K562 (cell line): ENCODE results near the gene TANC1. TPM values are rescaled to one million over a fixed set of nuclear protein-coding genes. Genes with fewer than 3 reads are reported as not detected.

ENCODE experiments used
- AFF4 ChIP-seq: sonication (generic); formaldehyde crosslinking; IDR thresholded peaks from 2 replicates; pipeline ENCODE4 v1.8.0; 2023; ENCODE audit warnings: mild to moderate bottlenecking, missing genetic modification reagents
- ATF2 ChIP-seq: sonication (generic); formaldehyde crosslinking; IDR thresholded peaks from 2 replicates; pipeline ENCODE4 v1.8.1; 2022; ENCODE audit warnings: missing genetic modification reagents
- CHD7 ChIP-seq: fragments of 200-600 bp; sonication (generic); IDR thresholded peaks from one replicate; pipeline ENCODE4 v1.6.1; 2012; ENCODE audit warnings: mild to moderate bottlenecking, low read depth, low read length, inconsistent platforms
- NFIC ChIP-seq: fragments of 450-650 bp; IDR thresholded peaks from 2 replicates; pipeline ENCODE4 v1.6.1; 2017; ENCODE audit warnings: mild to moderate bottlenecking, inconsistent platforms
- RUNX1 ChIP-seq: sonication (generic); IDR thresholded peaks from 2 replicates; pipeline ENCODE4 v1.6.1; 2016; ENCODE audit warnings: antibody characterized with exemption, low read depth
- TCF7 ChIP-seq: sonication (generic); IDR thresholded peaks from 2 replicates; pipeline ENCODE4 v1.6.1; 2016; ENCODE audit warnings: antibody characterized with exemption, borderline replicate concordance
- USF1 ChIP-seq: sonication (generic); formaldehyde crosslinking; IDR thresholded peaks from 2 replicates; pipeline ENCODE4 v1.9.0; 2022; ENCODE audit warnings: mild to moderate bottlenecking, missing genetic modification reagents
- polyA plus RNA-seq, 8 experiments: library from polyadenylated mRNA; depleted of rRNA in 4 of 8; stranded (reverse) in 5 of 8; unstranded in 3 of 8; fragments of >200 nt; fragmentation: Nextera tagmentation in 2 of 8; fragmentation: Illumina TruSeq in 1 of 8; extraction: Ambion mirVana in 2 of 8; extraction: Trizol in 1 of 8; gene quantifications; 2 replicates each; pipeline versions ENCODE4 v1.2.1 to v1.2.3, GENCODE V29; 2011 to 2014; ENCODE audit warnings: inconsistent platforms in 1 of 8, missing spikeins in 1 of 8
- total RNA-seq, 7 experiments: library from RNA; depleted of rRNA in 6 of 7; stranded (reverse); fragments of >200 nt in 6 of 7; fragmentation: Illumina TruSeq in 2 of 7; extraction: Trizol in 2 of 7; gene quantifications; 2 replicates each; pipeline versions ENCODE4 v1.2.1 to v1.2.3, GENCODE V29; 2011 to 2021; ENCODE audit warnings: low replicate concordance in 1 of 7

The TANC1 gene
- total and polyA plus RNA-seq, 9 of the 15 experiments (the other 6 are each of a cell fraction or from before 2014, with no cell fraction given): under 0.01 to 0.20 (median 0.07) TPM; not detected in 1

- TF ChIP-seq CHD7: no peak
- no peak for TF ChIP-seq AFF4 (CRISPR knock-in tag)
- TF ChIP-seq TCF7: no peak
- TF ChIP-seq RUNX1: no peak
- TF ChIP-seq NFIC: no peak
- no peak for TF ChIP-seq ATF2 (CRISPR knock-in tag)
- no peak for TF ChIP-seq USF1 (CRISPR knock-in tag)
These were observed 299.5 kb downstream of the TANC1 start (continued) for GRCh38 chr2:159267921-159268320.
